Adrenal gland (tissue), 12 donors: ENCODE results near the gene EFTUD2. TPM values are rescaled to one million over a fixed set of nuclear protein-coding genes. Genes with fewer than 3 reads are reported as not detected.
A peak's percentile ranks its signal among the peaks of the same experiment; 100 is the strongest.

Source experiments
- DNase-seq, 7 donors: peaks; one replicate each; pipeline ENCODE4 v3.0.0-alpha.2; 2019 to 2020
- H3K27ac ChIP-seq, 5 donors: fragments of 200-600 bp; sonication (generic) in 4 of 5; 1 replicate in 3 of 5; 2 replicates in 2 of 5; pipeline versions ENCODE4 v1.5.1 to v1.8.0; 2016 to 2020; ENCODE audit warnings: mild to moderate bottlenecking in 1 of 5
- H3K27me3 ChIP-seq: fragments of 200-600 bp; 2 replicates; pipeline ENCODE4 v1.8.0; 2021
- H3K36me3 ChIP-seq, 2 donors: fragments of 200-600 bp; replicated peaks in 1 of 2; 1 replicate in 1 of 2; 2 replicates in 1 of 2; pipeline versions ENCODE4 v1.5.1 to v1.8.0; 2018 to 2022
- H3K4me1 ChIP-seq, 2 donors: fragments of 200-600 bp; replicated peaks in 1 of 2; 1 replicate in 1 of 2; 2 replicates in 1 of 2; pipeline versions ENCODE4 v1.5.1 to v1.8.0; 2018 to 2021
- H3K4me3 ChIP-seq, 4 donors: fragments of 200-600 bp; sonication (generic) in 3 of 4; one replicate each; pipeline ENCODE4 v1.5.1; 2016 to 2018
- H3K9me3 ChIP-seq, 3 donors: fragments of 200-600 bp; sonication (generic) in 1 of 3; replicated peaks in 1 of 3; 1 replicate in 2 of 3; 2 replicates in 1 of 3; pipeline versions ENCODE4 v1.5.1 to v1.8.0; 2016 to 2021
- POLR2A ChIP-seq, 2 donors: fragments of 450-650 bp; IDR thresholded peaks; one replicate each; pipeline ENCODE4 v1.6.1; 2017; ENCODE audit warnings: antibody characterized with exemption in 2 of 2, mild to moderate bottlenecking in 2 of 2, moderate library complexity in 1 of 2
- WGBS, 4 donors: extraction: QIAGEN DNeasy Blood & Tissue Kit in 2 of 4; methylation state at CpG; one replicate each; pipeline versions ENCODE4 v1.1.5 to v1.1.7; 2013 to 2017; 5-methylcytosine and 5-hydroxymethylcytosine counted together
- intact Hi-C, 2 donors: fragments of 100-400 bp; cut with DNase I; formaldehyde crosslinking; loops; one replicate each; pipeline versions ENCODE4 v1.14.1 to v1.15.0; 2022 to 2023
- microRNA-seq, 3 donors: library from miRNA; unstranded; fragments of <30 nt; microRNA quantifications; one replicate each; pipeline ENCODE4, GENCODE V29; 2017 to 2020
- polyA plus RNA-seq, 3 donors: library from polyadenylated mRNA; stranded (reverse); fragments of 200-250 nt in 2 of 3; fragments of 350-450 nt in 1 of 3; fragmentation: Illumina TruSeq in 1 of 3; extraction: RNeasy Lipid Tissue Mini Kit (QIAGEN cat#74804) in 1 of 3; gene quantifications; one replicate each; pipeline ENCODE4 v1.2.3, GENCODE V29; 2013 to 2014
- small RNA-seq, 2 donors: library from RNA; depleted of rRNA; stranded (forward); fragments of <200 nt; gene quantifications; one replicate each; pipeline ENCODE3, GENCODE V24; 2016
- total RNA-seq, 9 donors: library from RNA; depleted of rRNA in 4 of 9; stranded (reverse); fragments of >200 nt in 4 of 9; fragments of 120-200 nt in 1 of 9; fragmentation: NEBNext Ultra II Directional in 1 of 9; extraction: Animal tissue kit (Norgen Biotek cat#: 25700) in 1 of 9; gene quantifications; one replicate each; pipeline versions ENCODE4 v1.1.0 to v1.2.4, GENCODE V29; 2013 to 2023
- TF ChIP-seq, protein P1 (sequence below), 6 experiments: fragments of 450-650 bp in 4 of 6; fragments of 200-600 bp in 2 of 6; sonication (generic) in 1 of 6; IDR thresholded peaks; 1 replicate in 5 of 6; 2 replicates in 1 of 6; pipeline versions ENCODE4 v1.5.1 to v1.8.0; 2016 to 2021; ENCODE audit warnings: antibody characterized with exemption in 6 of 6, mild to moderate bottlenecking in 2 of 6, moderate library complexity in 1 of 6
- donor health status: healthy with polysubstance abuse.
- donor health status: Bipolar disorder and iron deficiency.
- donor health status: DM: yes; HTN: yes; CAD: no.
- donor health status: DM: no; HTN: no; CAD: no.
- donor health status: DM: no; HTN: no; CAD: no.
- donor health status: DM: yes; HTN: yes; CAD: no.

Gene EFTUD2
- total and polyA plus RNA-seq, 12 donors, result 30.5 to 122 (median 87.2) TPM

DNA sequence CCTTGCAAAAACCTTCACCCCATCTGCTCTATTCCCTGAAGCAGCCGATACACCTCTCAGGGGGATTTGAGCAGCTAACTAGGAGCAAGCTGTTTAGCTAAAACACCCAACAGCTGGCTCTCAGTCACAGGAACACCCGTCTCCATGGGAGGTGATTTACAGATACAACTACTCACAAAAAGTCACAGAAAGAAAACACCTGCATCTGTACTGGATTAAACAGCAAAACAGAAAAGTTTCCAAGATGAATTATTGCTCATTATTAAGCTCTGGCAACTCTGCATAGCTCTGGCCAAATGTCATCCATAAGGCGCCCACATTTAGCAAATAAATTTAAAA is 91.5 kb downstream of the EFTUD2 start:
- TF ChIP-seq, protein P1, sequence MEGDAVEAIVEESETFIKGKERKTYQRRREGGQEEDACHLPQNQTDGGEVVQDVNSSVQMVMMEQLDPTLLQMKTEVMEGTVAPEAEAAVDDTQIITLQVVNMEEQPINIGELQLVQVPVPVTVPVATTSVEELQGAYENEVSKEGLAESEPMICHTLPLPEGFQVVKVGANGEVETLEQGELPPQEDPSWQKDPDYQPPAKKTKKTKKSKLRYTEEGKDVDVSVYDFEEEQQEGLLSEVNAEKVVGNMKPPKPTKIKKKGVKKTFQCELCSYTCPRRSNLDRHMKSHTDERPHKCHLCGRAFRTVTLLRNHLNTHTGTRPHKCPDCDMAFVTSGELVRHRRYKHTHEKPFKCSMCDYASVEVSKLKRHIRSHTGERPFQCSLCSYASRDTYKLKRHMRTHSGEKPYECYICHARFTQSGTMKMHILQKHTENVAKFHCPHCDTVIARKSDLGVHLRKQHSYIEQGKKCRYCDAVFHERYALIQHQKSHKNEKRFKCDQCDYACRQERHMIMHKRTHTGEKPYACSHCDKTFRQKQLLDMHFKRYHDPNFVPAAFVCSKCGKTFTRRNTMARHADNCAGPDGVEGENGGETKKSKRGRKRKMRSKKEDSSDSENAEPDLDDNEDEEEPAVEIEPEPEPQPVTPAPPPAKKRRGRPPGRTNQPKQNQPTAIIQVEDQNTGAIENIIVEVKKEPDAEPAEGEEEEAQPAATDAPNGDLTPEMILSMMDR (IDR thresholded peaks at IDR 0.05), result no peak
- no peak for TF ChIP-seq POLR2A (IDR thresholded peaks at IDR 0.05)
- Histone ChIP-seq H3K4me3 (no peak overlapping the region), H3K27ac (no peak overlapping the region), H3K9me3 (no peaks in the 10 kb centered on the region), H3K27me3 (peaks cover 4% of the 10 kb centered on the region), H3K36me3 (no peaks in the 10 kb centered on the region), H3K4me1 (no peaks in the 10 kb centered on the region)
- peak in 1 of 7 donors; percentile 24 for DNase-seq
- intact Hi-C loops, result no loop called here
- 72 to 79% (median 76%) methylated on average over 3 of the region's 3 CpGs for WGBS, 4 donors

DNA sequence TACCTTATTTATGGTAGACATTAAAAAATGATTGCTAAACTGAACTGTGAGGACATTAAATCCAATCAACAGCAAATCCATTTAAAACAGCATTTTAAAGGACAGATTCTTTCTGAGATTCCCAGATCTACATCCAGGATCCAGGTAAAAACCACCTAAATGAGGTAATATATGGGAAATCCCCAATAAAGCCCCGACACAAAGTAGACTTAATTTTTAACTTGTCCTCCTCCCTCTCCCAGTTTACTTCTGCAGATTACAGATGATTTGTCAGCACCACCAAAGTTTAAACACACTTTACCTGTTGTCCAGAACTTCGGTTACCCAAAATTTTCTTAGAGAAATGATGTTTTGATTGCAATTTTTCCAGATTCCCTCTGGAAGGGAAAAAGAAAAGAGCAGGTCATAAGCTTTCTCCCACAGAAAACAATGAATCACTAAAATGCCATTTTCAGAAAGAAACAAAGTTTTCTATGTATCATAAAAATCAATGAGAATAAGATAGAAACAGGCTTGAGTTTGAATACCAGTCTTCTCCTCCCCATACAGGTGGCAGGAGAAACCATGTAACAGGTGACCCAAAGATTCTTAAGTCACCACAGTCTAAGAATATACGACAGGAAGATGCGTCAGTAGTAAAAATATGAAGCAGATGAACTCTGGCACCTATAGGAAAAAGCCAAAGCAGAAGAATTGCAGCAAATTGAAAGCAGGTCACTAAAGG is 92.0 kb downstream of the EFTUD2 start:
- no peak for TF ChIP-seq POLR2A (IDR thresholded peaks at IDR 0.05)
- TF ChIP-seq, protein P1 (IDR thresholded peaks at IDR 0.05), result no peak
- H3K27me3 ChIP-seq, result peaks cover 4% of the 10 kb centered on the region
- H3K27ac ChIP-seq, result no peak overlapping the region
- intact Hi-C loops, result no loop called here
- no peak overlapping the region for H3K4me3 ChIP-seq
- no peaks in the 10 kb centered on the region for H3K4me1 ChIP-seq
- DNase-seq, result no peak
- H3K36me3 ChIP-seq, result no peaks in the 10 kb centered on the region
- H3K9me3 ChIP-seq, result no peaks in the 10 kb centered on the region
- 87 to 94% (median 90%) methylated on average over 4 of the region's 4 CpGs for WGBS, 4 donors

DNA sequence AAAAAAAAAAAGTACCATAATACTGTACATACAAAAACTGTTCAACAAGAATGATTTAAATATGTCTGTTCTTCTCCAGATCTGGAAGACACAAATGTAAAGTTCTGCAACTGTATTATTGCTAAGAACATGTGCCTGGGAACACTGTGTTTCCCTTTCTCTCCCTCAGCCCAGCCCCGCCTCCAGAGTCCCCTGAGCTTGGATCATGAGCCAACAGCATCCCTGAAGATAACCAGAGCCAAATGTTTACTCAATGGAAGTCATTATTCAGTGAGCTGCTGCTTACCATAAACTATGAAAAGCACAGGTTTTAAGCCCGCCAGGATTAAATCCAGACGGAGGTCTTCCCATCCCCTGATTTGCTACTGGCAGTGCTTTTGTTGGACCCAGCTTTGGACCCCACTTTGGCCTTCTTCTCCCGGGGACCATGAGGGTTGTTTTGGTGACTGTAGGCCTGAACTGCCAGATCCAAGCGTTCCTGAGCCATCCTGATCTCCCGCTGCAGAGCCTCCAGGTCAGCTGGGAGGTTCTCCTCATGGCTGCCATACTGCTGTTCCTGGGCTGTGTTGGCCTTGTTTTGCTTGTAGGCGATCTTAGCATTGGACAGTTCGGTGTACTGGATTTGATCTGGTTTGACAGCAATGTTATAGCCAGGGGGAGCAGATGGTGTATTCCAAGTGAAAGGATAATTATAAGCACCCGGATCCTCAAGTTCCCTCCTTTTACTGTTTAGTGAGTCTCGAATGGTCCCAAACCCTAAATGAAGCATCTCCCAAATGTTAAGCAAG is 94.7 kb downstream of the EFTUD2 start:
- intact Hi-C loops, result no loop called here

DNA sequence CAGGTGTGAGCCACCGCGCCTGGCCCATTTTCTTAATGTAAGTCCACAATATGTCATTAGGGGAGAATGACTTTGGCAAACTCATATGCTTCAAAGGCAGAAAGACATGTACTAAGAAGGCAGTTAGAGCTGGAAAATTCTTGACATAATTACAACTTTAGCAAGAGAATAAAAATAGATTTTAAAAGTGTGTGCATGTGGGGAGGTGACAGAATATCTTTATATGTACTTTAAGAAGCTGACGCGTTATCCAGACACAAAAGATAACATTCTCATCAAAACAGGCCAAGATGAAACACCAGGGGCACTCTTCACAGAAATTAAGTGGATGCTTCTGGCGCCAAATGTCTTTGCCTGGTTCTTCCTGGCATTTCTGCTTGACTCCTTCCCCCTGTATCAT is 97.4 kb downstream of the EFTUD2 start:
- intact Hi-C loops, result no loop called here
- Histone ChIP-seq H3K27ac (no peak overlapping the region), H3K36me3 (no peaks in the 10 kb centered on the region), H3K27me3 (peaks cover 4% of the 10 kb centered on the region), H3K4me1 (no peaks in the 10 kb centered on the region), H3K9me3 (no peaks in the 10 kb centered on the region), H3K4me3 (no peak overlapping the region)
- TF ChIP-seq, protein P1 (IDR thresholded peaks at IDR 0.05), result no peak
- no peak for TF ChIP-seq POLR2A (IDR thresholded peaks at IDR 0.05)
- 89 to 94% (median 92%) methylated on average over 5 of the region's 5 CpGs for WGBS, 4 donors
- peak in 1 of 7 donors; percentile 23 for DNase-seq

More for the DNA sequence above, 94.7 kb downstream of the EFTUD2 start:
- Histone ChIP-seq H3K4me1 (no peaks in the 10 kb centered on the region), H3K36me3 (no peaks in the 10 kb centered on the region), H3K4me3 (no peak overlapping the region), H3K27me3 (peaks cover 4% of the 10 kb centered on the region), H3K27ac (no peak overlapping the region), H3K9me3 (no peaks in the 10 kb centered on the region)
- TF ChIP-seq POLR2A (IDR thresholded peaks at IDR 0.05), result no peak
- TF ChIP-seq, protein P1 (IDR thresholded peaks at IDR 0.05), result no peak
- WGBS, 4 donors, result 86 to 93% (median 89%) methylated on average over 8 to 10 of the region's 10 CpGs
- DNase-seq, result no peak

Small RNA genes lying within 50 kb of the gene (microRNA-seq; reads per million reads assigned to microRNA genes)
- 0 to 0.45 (median 0) reads per million in 3 donors for gene MIR6783

Small RNA genes lying within 50 kb of the gene (small RNA-seq; reads per million reads assigned to genes)
- gene CCDC103 (0 reads per million in 2 donors), gene MIR6783 (0 reads per million in 2 donors), gene RN7SL405P (0 reads per million in 2 donors)

Other genes with a start within 250 kb of the EFTUD2 start
- gene MEIOC, start 243.0 kb downstream of the EFTUD2 start, total RNA-seq, result under 1 TPM in 1 of 9 donors, not detected in 8; 0.06 TPM
- gene MEIOC, start 243.0 kb downstream of the EFTUD2 start, polyA plus RNA-seq, result under 1 TPM in 1 of 3 donors, not detected in 2; 0.10 TPM
- gene CCDC43, start 209.7 kb downstream of the EFTUD2 start, total RNA-seq, result 10 to 100 TPM; 12.4 to 42.0 (median 19.4) TPM
- 10 to 100 TPM; 10.6 to 34.6 (median 11.3) TPM for gene CCDC43, start 209.7 kb downstream of the EFTUD2 start, polyA plus RNA-seq
- gene DBF4B, start 190.8 kb downstream of the EFTUD2 start, total RNA-seq, result 1 to 10 TPM; 2.1 to 8.1 (median 4.7) TPM
- gene DBF4B, start 190.8 kb downstream of the EFTUD2 start, polyA plus RNA-seq, result 10 to 100 TPM in 1 of 3 donors, 1 to 10 TPM in 2; 1.9 to 10.5 (median 3.7) TPM
- gene ADAM11, start 140.5 kb downstream of the EFTUD2 start, total RNA-seq, result under 1 TPM in 7 of 9 donors, not detected in 2; 0.19 to 0.55 (median 0.29) TPM
- under 1 TPM; 0.05 to 0.80 (median 0.57) TPM for gene ADAM11, start 140.5 kb downstream of the EFTUD2 start, polyA plus RNA-seq
- 10 to 100 TPM in 1 of 9 donors, 1 to 10 TPM in 6, under 1 TPM in 2; 0.69 to 12.3 (median 2.6) TPM for gene GJC1, start 69.2 kb downstream of the EFTUD2 start, total RNA-seq
- gene GJC1, start 69.2 kb downstream of the EFTUD2 start, polyA plus RNA-seq, result 1 to 10 TPM; 1.0 to 1.5 (median 1.1) TPM
- gene HIGD1B, start 51.6 kb downstream of the EFTUD2 start, total RNA-seq, result 1 to 10 TPM in 1 of 9 donors, under 1 TPM in 1, not detected in 7; 0.50 to 1.9 TPM
- 1 to 10 TPM in 2 of 3 donors, not detected in 1; 1.7 to 7.1 TPM for gene HIGD1B, start 51.6 kb downstream of the EFTUD2 start, polyA plus RNA-seq
- gene GFAP, start 16.1 kb upstream of the EFTUD2 start, total RNA-seq, result 1 to 10 TPM in 6 of 9 donors, under 1 TPM in 2, not detected in 1; 0.39 to 9.1 (median 1.5) TPM
- 1 to 10 TPM in 1 of 3 donors, under 1 TPM in 2; 0.62 to 3.2 (median 0.98) TPM for gene GFAP, start 16.1 kb upstream of the EFTUD2 start, polyA plus RNA-seq
- 1 to 10 TPM in 3 of 9 donors, under 1 TPM in 5, not detected in 1; 0.21 to 1.6 (median 0.85) TPM for gene KIF18B, start 48.3 kb upstream of the EFTUD2 start, total RNA-seq
- gene KIF18B, start 48.3 kb upstream of the EFTUD2 start, polyA plus RNA-seq, result under 1 TPM; 0.20 to 0.46 (median 0.24) TPM
- gene C1QL1, start 68.9 kb upstream of the EFTUD2 start, total RNA-seq, result 1 to 10 TPM in 3 of 9 donors, under 1 TPM in 2, not detected in 4; 0.55 to 1.5 (median 1.3) TPM
- gene C1QL1, start 68.9 kb upstream of the EFTUD2 start, polyA plus RNA-seq, result 1 to 10 TPM in 1 of 3 donors, under 1 TPM in 2; 0.27 to 3.3 (median 0.88) TPM
- 100 to 1,000 TPM in 2 of 9 donors, 10 to 100 TPM in 7; 53.1 to 115 (median 66.8) TPM for gene DCAKD, start 152.2 kb upstream of the EFTUD2 start, total RNA-seq
- gene DCAKD, start 152.2 kb upstream of the EFTUD2 start, polyA plus RNA-seq, result 10 to 100 TPM; 34.9 to 40.6 (median 35.2) TPM
- 100 to 1,000 TPM in 7 of 9 donors, 10 to 100 TPM in 2; 85.9 to 174 (median 129) TPM for gene NMT1, start 161.9 kb upstream of the EFTUD2 start, total RNA-seq
- gene NMT1, start 161.9 kb upstream of the EFTUD2 start, polyA plus RNA-seq, result 100 to 1,000 TPM; 119 to 170 (median 163) TPM
- 100 to 1,000 TPM in 5 of 9 donors, 10 to 100 TPM in 3, 1 to 10 TPM in 1; 5.8 to 246 (median 148) TPM for gene PLCD3, start 233.1 kb upstream of the EFTUD2 start, total RNA-seq
- gene PLCD3, start 233.1 kb upstream of the EFTUD2 start, polyA plus RNA-seq, result 10 to 100 TPM; 33.2 to 68.1 (median 36.4) TPM
- gene ACBD4, start 236.2 kb upstream of the EFTUD2 start, total RNA-seq, result 10 to 100 TPM in 8 of 9 donors, 1 to 10 TPM in 1; 6.6 to 30.6 (median 19.1) TPM
- 10 to 100 TPM in 2 of 3 donors, 1 to 10 TPM in 1; 7.9 to 71.3 (median 44.5) TPM for gene ACBD4, start 236.2 kb upstream of the EFTUD2 start, polyA plus RNA-seq
- 100 to 1,000 TPM in 1 of 9 donors, 10 to 100 TPM in 8; 19.4 to 159 (median 44.0) TPM for gene HEXIM1, start 249.0 kb upstream of the EFTUD2 start, total RNA-seq
- 10 to 100 TPM; 23.3 to 26.0 (median 24.4) TPM for gene HEXIM1, start 249.0 kb upstream of the EFTUD2 start, polyA plus RNA-seq